RWPE2 (cell line): Measurements from ENCODE around the gene HYDIN.

Source experiments
- ATAC-seq: fragments of 200-7000 bp; cut with Tn5 transposase; 3 replicates; pipeline ENCODE4 v1.9.1; 2021; ENCODE audit warnings: low read depth
- DNase-seq: peaks from one replicate; pipeline ENCODE4 v3.0.0-alpha.2; 2020; ENCODE audit warnings: low spot score
- H3K27ac ChIP-seq: fragments of 450-650 bp; 2 replicates; pipeline ENCODE4 v1.5.1; 2017; ENCODE audit warnings: mild to moderate bottlenecking; ENCODE audit not compliant: poor library complexity, severe bottlenecking
- H3K27me3 ChIP-seq: fragments of 250-450 bp; sonication (Bioruptor Pico); 2 replicates; pipeline ENCODE4 v1.5.1; 2021; ENCODE audit warnings: mild to moderate bottlenecking, moderate library complexity; ENCODE audit not compliant: insufficient read depth, poor library complexity, severe bottlenecking
- H3K36me3 ChIP-seq: fragments of 250-450 bp; sonication (Bioruptor Pico); 2 replicates; pipeline ENCODE4 v1.5.1; 2020; ENCODE audit warnings: low read depth, mild to moderate bottlenecking, moderate library complexity
- H3K4me1 ChIP-seq: fragments of 250-450 bp; sonication (Bioruptor Pico); 2 replicates; pipeline ENCODE4 v1.5.1; 2021; ENCODE audit warnings: mild to moderate bottlenecking, moderate library complexity; ENCODE audit not compliant: insufficient read depth, poor library complexity, severe bottlenecking
- H3K4me3 ChIP-seq: fragments of 250-450 bp; sonication (Bioruptor Pico); 2 replicates; pipeline ENCODE4 v1.5.1; 2021; ENCODE audit warnings: mild to moderate bottlenecking, moderate library complexity; ENCODE audit not compliant: severe bottlenecking
- H3K9me3 ChIP-seq: fragments of 250-450 bp; sonication (Bioruptor Pico); 2 replicates; pipeline ENCODE4 v1.5.1; 2021; ENCODE audit warnings: mild to moderate bottlenecking, moderate library complexity; ENCODE audit not compliant: severe bottlenecking
- TF ChIP-seq, protein P1 (sequence below): fragments of 450-650 bp; IDR thresholded peaks from one replicate; pipeline ENCODE4 v1.5.1; 2017; ENCODE audit warnings: mild to moderate bottlenecking, moderate library complexity; ENCODE audit not compliant: poor library complexity, severe bottlenecking

The HYDIN gene

DNA sequence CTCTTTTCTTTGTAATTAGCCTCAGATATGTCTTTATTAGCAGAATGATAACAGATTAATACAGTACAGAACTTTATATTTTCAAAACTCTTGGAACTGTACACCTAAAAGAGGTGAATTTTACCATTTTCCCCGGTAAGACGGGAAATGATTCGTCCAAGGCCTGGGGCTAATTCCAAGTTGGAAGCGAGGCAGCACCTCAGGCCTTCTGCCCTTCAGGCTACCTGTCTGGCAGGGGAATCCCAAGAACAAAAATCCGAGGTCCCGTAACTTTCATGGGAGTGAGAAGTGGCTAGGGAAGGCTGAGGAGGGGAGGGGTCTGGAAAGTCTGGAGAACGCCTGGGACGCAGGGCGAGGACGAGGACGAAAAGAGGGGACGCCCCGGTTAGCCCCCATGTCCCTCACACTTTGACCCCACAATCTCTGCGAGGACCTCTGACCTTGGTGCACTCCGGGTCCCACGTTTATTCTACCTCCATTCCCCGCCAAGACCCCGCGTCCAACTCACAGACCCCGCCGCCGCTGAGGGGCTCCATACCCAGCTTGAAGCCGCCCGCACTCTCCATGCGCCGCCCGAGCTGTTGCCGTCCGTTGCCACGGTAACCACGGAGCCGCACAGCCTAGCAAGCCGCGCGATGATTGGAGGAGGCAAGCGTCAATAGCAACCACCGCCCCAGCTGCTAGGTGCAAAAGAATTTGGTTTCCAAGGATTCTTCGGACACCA lies at the start of gene HYDIN:
Gene HYDIN (minus strand): TSS at position 601 of the 724 bp plus-strand sequence. CDS start 43,827 bp downstream, outside the sequence.
- Histone ChIP-seq H3K27ac (no peak within 1 kb of the TSS), H3K4me3 (peak within 1 kb of the TSS; percentile 32), H3K36me3 (no peaks in the 10 kb centered on the region), H3K4me1 (no peaks in the 10 kb centered on the region), H3K27me3 (no peaks in the 10 kb centered on the region), H3K9me3 (no peaks in the 10 kb centered on the region)
- TF ChIP-seq, protein P1, sequence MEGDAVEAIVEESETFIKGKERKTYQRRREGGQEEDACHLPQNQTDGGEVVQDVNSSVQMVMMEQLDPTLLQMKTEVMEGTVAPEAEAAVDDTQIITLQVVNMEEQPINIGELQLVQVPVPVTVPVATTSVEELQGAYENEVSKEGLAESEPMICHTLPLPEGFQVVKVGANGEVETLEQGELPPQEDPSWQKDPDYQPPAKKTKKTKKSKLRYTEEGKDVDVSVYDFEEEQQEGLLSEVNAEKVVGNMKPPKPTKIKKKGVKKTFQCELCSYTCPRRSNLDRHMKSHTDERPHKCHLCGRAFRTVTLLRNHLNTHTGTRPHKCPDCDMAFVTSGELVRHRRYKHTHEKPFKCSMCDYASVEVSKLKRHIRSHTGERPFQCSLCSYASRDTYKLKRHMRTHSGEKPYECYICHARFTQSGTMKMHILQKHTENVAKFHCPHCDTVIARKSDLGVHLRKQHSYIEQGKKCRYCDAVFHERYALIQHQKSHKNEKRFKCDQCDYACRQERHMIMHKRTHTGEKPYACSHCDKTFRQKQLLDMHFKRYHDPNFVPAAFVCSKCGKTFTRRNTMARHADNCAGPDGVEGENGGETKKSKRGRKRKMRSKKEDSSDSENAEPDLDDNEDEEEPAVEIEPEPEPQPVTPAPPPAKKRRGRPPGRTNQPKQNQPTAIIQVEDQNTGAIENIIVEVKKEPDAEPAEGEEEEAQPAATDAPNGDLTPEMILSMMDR: no peak
- ATAC-seq: peak; percentile 88
- DNase-seq: peak; percentile 82

DNA sequence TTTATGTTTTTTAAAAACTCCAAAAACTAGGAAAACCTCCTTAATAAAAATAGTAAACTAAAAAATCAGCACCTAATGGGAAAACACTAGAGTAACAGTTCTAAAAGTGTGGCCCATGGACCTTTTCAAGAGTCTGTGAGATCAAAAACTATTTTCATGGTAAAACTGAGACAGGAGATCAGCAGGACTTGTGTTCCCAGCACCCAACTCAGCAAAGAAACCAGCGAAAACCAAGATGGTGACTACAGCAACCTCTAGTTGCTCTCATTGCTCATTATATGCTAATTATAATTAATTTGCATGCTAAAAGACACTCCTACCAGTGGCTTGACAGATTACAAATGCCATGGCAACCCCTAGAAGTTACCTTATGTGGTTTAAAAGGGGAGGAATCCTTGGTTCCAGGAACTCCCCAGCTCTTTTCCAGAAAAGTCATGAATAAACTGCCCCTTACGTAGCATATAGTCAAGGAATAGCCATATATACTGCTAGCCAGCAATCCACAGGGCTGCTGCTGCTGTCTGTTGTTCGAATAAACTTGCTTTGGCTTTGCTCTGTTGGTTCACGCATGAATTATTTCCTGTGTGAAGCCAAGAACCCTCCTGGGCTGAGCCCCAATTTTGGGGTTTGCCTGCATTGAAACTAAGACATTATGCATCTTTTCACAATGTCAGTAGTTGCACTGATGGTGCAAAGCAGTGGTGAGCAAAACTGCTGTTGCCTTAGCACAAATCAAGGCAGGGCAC lies 46.2 kb upstream of the HYDIN start:
- no peak overlapping the region for H3K4me3 ChIP-seq
- DNase-seq (no peak), ATAC-seq (no peak)
- H3K9me3 ChIP-seq: no peaks in the 10 kb centered on the region
- H3K27me3 ChIP-seq: no peaks in the 10 kb centered on the region
- H3K36me3 ChIP-seq: no peaks in the 10 kb centered on the region; the same call in 1 of the 2 replicates
- H3K4me1 ChIP-seq: no peaks in the 10 kb centered on the region
- H3K27ac ChIP-seq: no peak overlapping the region
- TF ChIP-seq, protein P1: no peak

DNA sequence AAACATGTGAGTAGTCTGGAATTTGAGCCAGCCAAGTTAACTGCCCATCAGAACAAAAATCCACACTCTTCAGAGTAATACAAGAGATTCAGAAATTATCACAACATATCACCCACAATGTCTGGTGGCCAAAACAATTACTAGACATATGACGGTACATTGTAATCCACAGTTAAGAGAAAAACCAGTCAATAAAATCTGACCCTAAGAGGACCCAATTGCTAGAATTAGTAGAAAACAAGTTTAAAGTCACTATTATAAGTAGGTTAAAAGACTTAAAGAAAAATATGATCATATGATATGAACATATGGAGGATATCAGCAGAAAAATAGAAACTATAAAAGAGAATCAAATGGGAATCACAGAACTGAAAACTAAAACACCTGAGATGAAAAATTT lies 42.9 kb upstream of the HYDIN start:
- H3K36me3 ChIP-seq: no peaks in the 10 kb centered on the region
- peaks cover 14% of the 10 kb centered on the region for H3K27me3 ChIP-seq
- no peaks in the 10 kb centered on the region for H3K4me1 ChIP-seq
- no peak for DNase-seq
- ATAC-seq: no peak
- H3K4me3 ChIP-seq: no peak overlapping the region
- TF ChIP-seq, protein P1: no peak
- no peaks in the 10 kb centered on the region for H3K9me3 ChIP-seq
- H3K27ac ChIP-seq: no peak overlapping the region

DNA sequence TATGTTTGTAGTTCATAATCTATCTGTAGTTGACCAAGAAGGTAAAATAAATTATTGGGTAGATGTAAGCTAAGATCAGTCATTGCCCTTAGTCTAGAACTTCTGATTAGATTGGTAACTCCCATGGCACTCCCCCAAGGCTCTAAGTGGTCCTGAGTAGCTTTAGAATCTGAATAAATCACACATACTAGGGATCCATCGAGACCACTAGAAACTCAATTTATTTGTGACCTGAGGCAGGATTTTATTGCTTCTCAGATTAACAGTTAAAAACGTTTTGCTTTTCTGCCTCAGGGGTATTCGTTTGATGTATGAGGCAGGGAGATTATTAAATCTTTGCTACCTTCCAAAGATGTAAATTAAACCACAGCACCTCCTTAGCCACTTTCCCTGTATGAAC lies 33.8 kb upstream of the HYDIN start:
- H3K27me3 ChIP-seq: peaks cover 28% of the 10 kb centered on the region
- H3K27ac ChIP-seq: no peak overlapping the region
- ATAC-seq (no peak), DNase-seq (no peak)
- no peaks in the 10 kb centered on the region for H3K36me3 ChIP-seq
- TF ChIP-seq, protein P1: no peak
- no peaks in the 10 kb centered on the region for H3K9me3 ChIP-seq
- H3K4me1 ChIP-seq: no peaks in the 10 kb centered on the region
- H3K4me3 ChIP-seq: no peak overlapping the region
